ENCODE results near the gene MRM3.

Gene MRM3

DNA sequence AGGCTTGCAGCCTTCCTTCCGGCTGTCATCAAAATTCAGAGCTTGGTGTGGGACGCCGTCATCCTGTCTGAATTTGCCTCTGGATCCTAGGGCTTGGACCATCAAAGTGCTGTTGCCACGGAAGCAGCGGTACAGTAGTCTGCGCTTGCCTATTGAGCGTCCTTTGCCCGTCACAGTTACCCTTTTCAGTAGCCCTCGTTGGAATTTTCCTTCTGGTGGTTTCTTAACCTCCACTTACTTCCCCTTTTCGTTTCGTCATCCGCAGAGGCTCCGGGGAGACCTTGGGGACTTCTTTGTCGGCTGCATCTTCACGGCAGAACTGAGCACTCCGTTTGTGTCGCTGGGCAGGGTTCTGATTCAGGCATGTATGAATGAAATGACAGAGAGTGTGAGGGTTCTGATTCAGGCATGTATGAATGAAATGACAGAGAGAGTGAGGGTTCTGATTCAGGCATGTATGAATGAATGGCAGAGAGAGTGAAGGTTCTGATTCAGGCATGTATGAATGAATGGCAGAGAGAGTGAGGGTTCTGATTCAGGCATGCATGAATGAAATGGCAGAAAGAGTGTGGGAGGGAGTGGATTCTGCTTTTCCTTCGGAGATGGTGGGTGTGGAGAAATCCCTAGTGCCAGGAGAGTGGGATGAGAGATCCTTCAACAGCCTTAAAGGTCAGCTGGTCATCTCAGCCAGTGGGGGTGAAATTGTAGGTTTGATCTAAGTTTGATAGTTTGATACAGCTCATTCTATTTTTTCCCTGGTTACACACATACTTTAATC lies 41.7 kb upstream of the MRM3 start:
- ChIA-PET CTCF (no interaction called here), POLR2A (no interaction called here)
- no peak for DNase-seq (ENCODE audit: extremely low spot score)
- TF ChIP-seq HDGF (IDR thresholded peaks at IDR 0.05; ENCODE audit: borderline replicate concordance) (no peak), SP1 (IDR thresholded peaks at IDR 0.05) (no peak), TARDBP (IDR thresholded peaks at IDR 0.05) (no peak), L3MBTL2 (conservative IDR thresholded peaks at IDR 0.05) (no peak), CTBP1 (IDR thresholded peaks at IDR 0.05; ENCODE audit: borderline replicate concordance) (no peak), BHLHE40 (IDR thresholded peaks at IDR 0.05; ENCODE audit: borderline replicate concordance) (no peak), ZNF384 (IDR thresholded peaks at IDR 0.05) (no peak), SUZ12 (IDR thresholded peaks at IDR 0.05) (no peak), ELF4 (IDR thresholded peaks at IDR 0.05) (no peak), LEF1 (IDR thresholded peaks at IDR 0.05; ENCODE audit: borderline replicate concordance) (no peak)

DNA sequence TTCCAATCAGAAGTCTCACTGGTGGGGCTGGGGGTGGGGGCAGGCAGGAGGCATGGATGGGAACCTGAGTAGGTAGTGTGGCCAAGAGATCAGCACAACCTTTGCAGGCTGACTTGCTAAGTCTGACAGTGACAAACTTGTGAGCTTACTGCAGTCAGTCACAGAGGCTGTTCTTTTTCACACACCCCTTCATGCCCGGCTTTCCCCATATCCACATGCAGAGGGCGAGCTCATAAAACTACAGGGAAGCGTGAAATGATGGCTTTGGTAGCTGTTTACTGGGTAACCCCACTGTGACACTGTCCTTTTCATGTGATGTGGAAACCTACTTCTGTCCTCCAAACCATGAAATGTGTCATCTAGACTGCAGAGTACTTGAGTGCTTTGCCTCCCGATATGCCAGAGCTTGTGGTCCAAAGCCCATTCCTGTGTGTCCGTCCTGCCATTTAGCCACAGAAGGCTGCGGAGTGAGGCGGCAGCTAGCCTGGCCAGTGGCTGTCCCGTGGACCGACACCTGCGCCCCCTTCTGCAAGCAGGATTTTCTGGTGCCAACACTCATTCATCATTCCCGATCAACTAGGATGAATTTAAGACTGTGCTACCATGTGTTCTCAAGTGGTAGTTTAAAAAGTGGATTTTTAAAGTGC lies 39.9 kb upstream of the MRM3 start:
- ChIA-PET POLR2A (interaction anchor here (1.6 kb wide), 1 partner anchor 9 kb away, joined by 6 read pairs; no protein-coding TSS in a partner anchor), CTCF (interaction anchor here (0.7 kb wide), 1 partner anchor 52 kb away, joined by 3 read pairs; no protein-coding TSS in a partner anchor)
- TF ChIP-seq CTBP1 (IDR thresholded peaks at IDR 0.05; ENCODE audit: borderline replicate concordance), result no peak
- TF ChIP-seq SUZ12 (IDR thresholded peaks at IDR 0.05), result no peak
- TF ChIP-seq FOXK2 (IDR thresholded peaks at IDR 0.05), result no peak
- TF ChIP-seq ZNF384 (IDR thresholded peaks at IDR 0.05), result no peak
- no peak for TF ChIP-seq TARDBP (IDR thresholded peaks at IDR 0.05)
- TF ChIP-seq FOXA1 (IDR thresholded peaks at IDR 0.05), result no peak
- TF ChIP-seq SP1 (IDR thresholded peaks at IDR 0.05), result no peak
- no peak for TF ChIP-seq LEF1 (IDR thresholded peaks at IDR 0.05; ENCODE audit: borderline replicate concordance)
- TF ChIP-seq NFRKB (IDR thresholded peaks at IDR 0.05), result no peak
- no peak for TF ChIP-seq HDGF (IDR thresholded peaks at IDR 0.05; ENCODE audit: borderline replicate concordance)
- TF ChIP-seq L3MBTL2 (conservative IDR thresholded peaks at IDR 0.05), result no peak
- TF ChIP-seq BHLHE40 (IDR thresholded peaks at IDR 0.05; ENCODE audit: borderline replicate concordance), result no peak
- TF ChIP-seq, protein P1, sequence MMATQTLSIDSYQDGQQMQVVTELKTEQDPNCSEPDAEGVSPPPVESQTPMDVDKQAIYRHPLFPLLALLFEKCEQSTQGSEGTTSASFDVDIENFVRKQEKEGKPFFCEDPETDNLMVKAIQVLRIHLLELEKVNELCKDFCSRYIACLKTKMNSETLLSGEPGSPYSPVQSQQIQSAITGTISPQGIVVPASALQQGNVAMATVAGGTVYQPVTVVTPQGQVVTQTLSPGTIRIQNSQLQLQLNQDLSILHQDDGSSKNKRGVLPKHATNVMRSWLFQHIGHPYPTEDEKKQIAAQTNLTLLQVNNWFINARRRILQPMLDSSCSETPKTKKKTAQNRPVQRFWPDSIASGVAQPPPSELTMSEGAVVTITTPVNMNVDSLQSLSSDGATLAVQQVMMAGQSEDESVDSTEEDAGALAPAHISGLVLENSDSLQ (IDR thresholded peaks at IDR 0.05), result no peak
- no peak for TF ChIP-seq FOXM1 (IDR thresholded peaks at IDR 0.05; ENCODE audit: borderline replicate concordance)
- TF ChIP-seq ARNT (IDR thresholded peaks at IDR 0.05), result no peak
- TF ChIP-seq ELF4 (IDR thresholded peaks at IDR 0.05), result no peak
- DNase-seq (ENCODE audit: extremely low spot score), result no peak

DNA sequence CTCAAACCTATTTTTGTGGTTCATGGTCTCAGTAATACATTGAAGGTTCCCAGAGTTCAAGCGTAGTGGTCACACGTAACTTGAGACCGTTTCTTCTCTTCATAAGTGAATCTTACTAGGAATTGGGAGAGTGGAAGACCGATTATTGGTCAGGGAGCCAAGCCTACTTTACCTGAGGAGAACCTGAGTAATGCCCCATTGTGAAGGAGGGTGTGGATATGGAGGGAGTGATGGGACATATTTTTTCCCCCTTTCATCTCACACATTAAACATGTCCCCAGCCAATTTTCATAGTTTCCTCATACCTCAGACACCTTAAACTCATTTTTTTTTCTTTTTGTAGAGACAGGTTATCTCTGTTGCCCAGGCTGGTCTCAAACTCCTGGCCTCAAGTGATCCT lies 39.0 kb upstream of the MRM3 start:
- TF ChIP-seq ZNF384 (IDR thresholded peaks at IDR 0.05), result no peak
- CTCF ChIA-PET, result interaction anchor here (0.7 to 1.8 kb wide), 2 partner anchors 51 to 238 kb away, joined by 3 to 4 read pairs; no protein-coding TSS in a partner anchor
- DNase-seq (ENCODE audit: extremely low spot score), result no peak
- POLR2A ChIA-PET, result no interaction called here

DNA sequence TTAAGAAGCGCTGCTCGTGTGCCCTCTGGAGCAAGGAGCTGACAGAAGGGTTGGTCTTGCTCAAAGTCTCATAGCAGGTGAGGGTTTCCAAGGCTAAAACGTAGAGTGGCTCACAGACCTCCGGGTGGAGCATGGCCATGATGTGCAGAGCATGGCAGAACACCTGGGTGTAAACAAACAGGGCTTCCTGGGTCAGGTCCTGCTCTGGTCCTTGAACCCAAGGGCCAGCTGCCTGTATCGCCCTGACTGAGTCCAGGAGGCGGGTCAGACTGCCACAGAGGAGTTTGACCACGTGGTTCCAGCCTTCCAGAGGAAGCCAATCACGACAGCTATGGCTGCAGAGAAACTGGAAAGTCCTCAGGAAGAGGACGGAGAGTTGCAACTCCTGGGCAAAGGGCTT lies 37.2 kb upstream of the MRM3 start:
- DNase-seq (ENCODE audit: extremely low spot score), result no peak
- ChIA-PET CTCF (interaction anchor here (1.8 kb wide), 1 partner anchor 236 kb away, joined by 4 read pairs; no protein-coding TSS in a partner anchor), POLR2A (interaction anchor here (1.6 kb wide), 1 partner anchor 30 kb away, joined by 4 read pairs; no protein-coding TSS in a partner anchor)
- TF ChIP-seq FOXM1 (IDR thresholded peaks at IDR 0.05; ENCODE audit: borderline replicate concordance), result no peak
- TF ChIP-seq SP1 (IDR thresholded peaks at IDR 0.05), result no peak
- no peak for TF ChIP-seq ELF4 (IDR thresholded peaks at IDR 0.05)
- no peak for TF ChIP-seq ARNT (IDR thresholded peaks at IDR 0.05)
- no peak for TF ChIP-seq ZNF384 (IDR thresholded peaks at IDR 0.05)
- TF ChIP-seq L3MBTL2 (conservative IDR thresholded peaks at IDR 0.05), result no peak
- TF ChIP-seq LEF1 (IDR thresholded peaks at IDR 0.05; ENCODE audit: borderline replicate concordance), result no peak

DNA sequence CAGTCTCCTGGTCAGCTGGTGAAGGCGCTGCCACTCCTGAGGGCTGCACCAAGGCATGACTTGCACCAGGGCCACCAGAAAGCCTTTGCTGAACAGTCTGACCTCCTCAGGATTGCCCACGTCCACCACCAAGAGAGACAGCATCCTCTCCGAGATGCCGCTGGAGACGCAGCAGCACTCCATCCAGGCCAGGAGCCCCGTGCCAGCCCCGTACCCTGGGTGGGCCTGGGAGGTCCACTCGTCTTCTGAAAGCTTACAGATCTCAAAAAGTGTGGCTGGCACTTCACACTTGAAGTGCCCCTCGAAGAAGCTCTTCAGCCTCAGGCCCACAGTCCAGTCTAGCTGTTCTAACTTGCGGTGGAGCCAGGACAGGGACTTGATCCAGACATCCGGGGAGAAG lies 36.7 kb upstream of the MRM3 start:
- no peak for DNase-seq (ENCODE audit: extremely low spot score)
- no peak for TF ChIP-seq FOXM1 (IDR thresholded peaks at IDR 0.05; ENCODE audit: borderline replicate concordance)
- TF ChIP-seq TARDBP (IDR thresholded peaks at IDR 0.05), result no peak
- no peak for TF ChIP-seq CTBP1 (IDR thresholded peaks at IDR 0.05; ENCODE audit: borderline replicate concordance)
- TF ChIP-seq ARNT (IDR thresholded peaks at IDR 0.05), result no peak
- TF ChIP-seq SP1 (IDR thresholded peaks at IDR 0.05), result no peak
- no peak for TF ChIP-seq ELF4 (IDR thresholded peaks at IDR 0.05)
- no peak for TF ChIP-seq SUZ12 (IDR thresholded peaks at IDR 0.05)
- TF ChIP-seq HDGF (IDR thresholded peaks at IDR 0.05; ENCODE audit: borderline replicate concordance), result no peak
- TF ChIP-seq L3MBTL2 (conservative IDR thresholded peaks at IDR 0.05), result no peak
- TF ChIP-seq FOXA1 (IDR thresholded peaks at IDR 0.05), result no peak
- TF ChIP-seq, protein P1 (IDR thresholded peaks at IDR 0.05), result no peak
- TF ChIP-seq LEF1 (IDR thresholded peaks at IDR 0.05; ENCODE audit: borderline replicate concordance), result no peak
- TF ChIP-seq NFRKB (IDR thresholded peaks at IDR 0.05), result no peak
- TF ChIP-seq ZNF384 (IDR thresholded peaks at IDR 0.05), result no peak
- TF ChIP-seq FOXK2 (IDR thresholded peaks at IDR 0.05), result no peak
- TF ChIP-seq BHLHE40 (IDR thresholded peaks at IDR 0.05; ENCODE audit: borderline replicate concordance), result no peak
- ChIA-PET POLR2A (interaction anchor here (1.6 kb wide), 1 partner anchor 30 kb away, joined by 4 read pairs; no protein-coding TSS in a partner anchor), CTCF (no interaction called here)

DNA sequence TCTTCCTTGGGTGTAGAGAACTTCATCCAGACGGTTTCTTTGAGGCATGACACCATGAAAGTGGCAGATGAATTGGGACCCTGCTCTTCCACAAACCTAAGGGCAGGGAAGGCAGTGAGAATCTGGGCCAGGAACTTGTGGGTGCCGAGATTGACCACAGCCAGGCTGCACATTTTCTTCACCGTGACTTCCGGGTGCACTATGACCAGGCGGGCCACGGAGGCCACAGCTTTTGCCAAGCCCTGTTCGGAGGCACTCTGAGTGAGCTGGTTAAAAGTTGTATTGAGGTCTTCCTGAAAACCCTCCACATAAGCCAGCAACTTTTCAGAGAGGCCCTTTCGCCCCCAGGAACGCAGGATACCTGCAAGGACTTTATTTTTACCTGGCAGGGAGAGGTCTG lies 36.0 kb upstream of the MRM3 start:
- CTCF ChIA-PET, result no interaction called here
- POLR2A ChIA-PET, result interaction anchor here (1.6 kb wide), 1 partner anchor 31 kb away, joined by 4 read pairs; no protein-coding TSS in a partner anchor
- no peak for DNase-seq (ENCODE audit: extremely low spot score)
- no peak for TF ChIP-seq CTBP1 (IDR thresholded peaks at IDR 0.05; ENCODE audit: borderline replicate concordance)
